Measurements from ENCODE around the gene CDKAL1.

- no peak for TF ChIP-seq POLR2A (IDR thresholded peaks at IDR 0.05; ENCODE audit: low read depth, low read length)
- no peak for TF ChIP-seq POLR2AphosphoS5 (IDR thresholded peaks at IDR 0.05; ENCODE audit: low read depth, low read length)
- TF ChIP-seq TAF1 (IDR thresholded peaks at IDR 0.05; ENCODE audit: low read depth, low read length): no peak
- no peak for TF ChIP-seq SPI1 (IDR thresholded peaks at IDR 0.05; ENCODE audit: low read depth, low read length)
- no peak for TF ChIP-seq POU2F2 (IDR thresholded peaks at IDR 0.05; ENCODE audit: low read depth, low read length)
Observed at GRCh38 chr6:21171801-21172200, 637.5 kb downstream of the CDKAL1 start.
